NB4 (cell line): ENCODE measurements around the gene PLA2G4E.

Experiments
- DNase-seq: peaks from one replicate; pipeline ENCODE4 v3.0.0; 2010; ENCODE audit warnings: low read depth
- H3K4me3 ChIP-seq: one replicate; pipeline ENCODE4 v1.5.1; 2011; ENCODE audit warnings: mild to moderate bottlenecking, low read depth, low read length, moderate library complexity
- MYC ChIP-seq: IDR thresholded peaks from 2 replicates; pipeline ENCODE4 v1.6.1; 2011; ENCODE audit warnings: low read depth, low read length
- POLR2A ChIP-seq: IDR thresholded peaks from 2 replicates; pipeline ENCODE4 v1.6.1; 2011; ENCODE audit warnings: mild to moderate bottlenecking; ENCODE audit not compliant: insufficient read length; ENCODE audit errors: extremely low read depth
- TF ChIP-seq, protein P1 (sequence below): IDR thresholded peaks from one replicate; pipeline ENCODE4 v1.5.1; 2012; ENCODE audit warnings: low read depth, low read length
- TF ChIP-seq, protein P2 (sequence below): IDR thresholded peaks from 2 replicates; pipeline ENCODE4 v1.6.1; 2011; ENCODE audit warnings: low read depth, low read length

PLA2G4E gene

DNA sequence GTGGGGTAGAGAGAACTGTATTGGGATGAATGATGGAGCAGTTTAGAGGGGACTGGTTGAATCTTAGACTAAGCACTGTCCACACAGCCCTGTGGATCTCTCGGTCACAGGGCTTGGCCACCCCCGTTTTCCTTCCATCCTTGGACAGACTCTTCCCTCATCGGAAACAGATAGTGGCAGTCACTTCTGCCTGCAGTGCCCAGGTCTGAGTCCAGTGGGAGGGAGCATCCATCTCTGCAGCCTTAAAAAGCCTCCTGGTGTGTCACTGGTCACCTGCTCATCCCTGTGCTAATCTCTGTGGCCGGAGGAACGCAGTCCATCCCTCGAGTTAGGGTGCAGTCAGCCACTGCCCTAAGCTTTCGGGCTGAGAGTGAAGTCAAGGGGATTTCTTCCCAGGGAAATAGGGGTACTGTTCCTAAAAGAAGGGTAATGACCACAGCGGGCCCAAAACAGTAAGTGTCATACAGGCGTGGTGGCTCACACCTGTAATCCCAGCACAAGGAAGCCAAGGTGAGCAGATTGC lies 41.5 kb upstream of the PLA2G4E start:
- TF ChIP-seq, protein P1, sequence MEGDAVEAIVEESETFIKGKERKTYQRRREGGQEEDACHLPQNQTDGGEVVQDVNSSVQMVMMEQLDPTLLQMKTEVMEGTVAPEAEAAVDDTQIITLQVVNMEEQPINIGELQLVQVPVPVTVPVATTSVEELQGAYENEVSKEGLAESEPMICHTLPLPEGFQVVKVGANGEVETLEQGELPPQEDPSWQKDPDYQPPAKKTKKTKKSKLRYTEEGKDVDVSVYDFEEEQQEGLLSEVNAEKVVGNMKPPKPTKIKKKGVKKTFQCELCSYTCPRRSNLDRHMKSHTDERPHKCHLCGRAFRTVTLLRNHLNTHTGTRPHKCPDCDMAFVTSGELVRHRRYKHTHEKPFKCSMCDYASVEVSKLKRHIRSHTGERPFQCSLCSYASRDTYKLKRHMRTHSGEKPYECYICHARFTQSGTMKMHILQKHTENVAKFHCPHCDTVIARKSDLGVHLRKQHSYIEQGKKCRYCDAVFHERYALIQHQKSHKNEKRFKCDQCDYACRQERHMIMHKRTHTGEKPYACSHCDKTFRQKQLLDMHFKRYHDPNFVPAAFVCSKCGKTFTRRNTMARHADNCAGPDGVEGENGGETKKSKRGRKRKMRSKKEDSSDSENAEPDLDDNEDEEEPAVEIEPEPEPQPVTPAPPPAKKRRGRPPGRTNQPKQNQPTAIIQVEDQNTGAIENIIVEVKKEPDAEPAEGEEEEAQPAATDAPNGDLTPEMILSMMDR = no peak
- TF ChIP-seq, protein P2, sequence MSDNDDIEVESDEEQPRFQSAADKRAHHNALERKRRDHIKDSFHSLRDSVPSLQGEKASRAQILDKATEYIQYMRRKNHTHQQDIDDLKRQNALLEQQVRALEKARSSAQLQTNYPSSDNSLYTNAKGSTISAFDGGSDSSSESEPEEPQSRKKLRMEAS = no peak
- no peak for TF ChIP-seq POLR2A
- no peak for TF ChIP-seq MYC
- no peak overlapping the region for H3K4me3 ChIP-seq
- no peak for DNase-seq

DNA sequence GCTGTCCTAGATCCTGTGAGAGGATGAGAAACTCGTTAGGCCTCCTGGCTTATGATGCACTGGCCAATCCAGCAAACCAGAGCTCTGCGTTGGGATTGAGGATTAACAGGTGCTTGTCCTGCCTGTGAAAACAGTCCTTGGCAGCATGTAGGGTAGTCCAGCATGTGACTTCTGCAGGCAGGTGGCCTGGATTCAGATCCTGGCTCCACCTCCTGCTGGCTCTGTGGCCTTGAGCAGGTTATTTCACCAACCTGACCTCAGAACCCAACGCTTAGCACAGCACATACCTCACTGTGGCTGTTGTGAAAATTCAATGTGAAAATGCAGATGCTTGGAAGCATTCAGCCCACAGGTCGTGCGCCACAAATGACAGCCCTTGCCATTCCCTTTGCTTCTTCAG lies 40.0 kb upstream of the PLA2G4E start:
- DNase-seq = no peak
- no peak overlapping the region for H3K4me3 ChIP-seq
- TF ChIP-seq, protein P1 = no peak
- TF ChIP-seq, protein P2 = no peak
- TF ChIP-seq MYC (no peak), POLR2A (no peak)

DNA sequence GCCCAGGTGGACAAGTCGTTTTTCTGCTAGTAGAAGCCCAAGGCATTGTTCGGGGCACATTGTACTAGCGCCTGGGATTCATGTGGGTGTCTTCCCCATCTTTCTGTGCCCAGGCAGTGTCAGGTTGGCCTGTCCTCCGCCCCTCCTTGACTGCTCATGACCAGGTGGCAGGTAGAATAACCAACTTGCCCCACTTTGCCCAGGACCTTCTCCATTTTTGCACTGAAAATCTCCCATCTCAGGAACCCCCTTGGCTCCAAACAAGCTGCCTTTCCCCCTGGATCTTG lies 39.6 kb upstream of the PLA2G4E start:
- H3K4me3 ChIP-seq = no peak overlapping the region
- TF ChIP-seq MYC = no peak
- no peak for TF ChIP-seq POLR2A
- TF ChIP-seq, protein P2 = no peak
- TF ChIP-seq, protein P1 = no peak
- no peak for DNase-seq

DNA sequence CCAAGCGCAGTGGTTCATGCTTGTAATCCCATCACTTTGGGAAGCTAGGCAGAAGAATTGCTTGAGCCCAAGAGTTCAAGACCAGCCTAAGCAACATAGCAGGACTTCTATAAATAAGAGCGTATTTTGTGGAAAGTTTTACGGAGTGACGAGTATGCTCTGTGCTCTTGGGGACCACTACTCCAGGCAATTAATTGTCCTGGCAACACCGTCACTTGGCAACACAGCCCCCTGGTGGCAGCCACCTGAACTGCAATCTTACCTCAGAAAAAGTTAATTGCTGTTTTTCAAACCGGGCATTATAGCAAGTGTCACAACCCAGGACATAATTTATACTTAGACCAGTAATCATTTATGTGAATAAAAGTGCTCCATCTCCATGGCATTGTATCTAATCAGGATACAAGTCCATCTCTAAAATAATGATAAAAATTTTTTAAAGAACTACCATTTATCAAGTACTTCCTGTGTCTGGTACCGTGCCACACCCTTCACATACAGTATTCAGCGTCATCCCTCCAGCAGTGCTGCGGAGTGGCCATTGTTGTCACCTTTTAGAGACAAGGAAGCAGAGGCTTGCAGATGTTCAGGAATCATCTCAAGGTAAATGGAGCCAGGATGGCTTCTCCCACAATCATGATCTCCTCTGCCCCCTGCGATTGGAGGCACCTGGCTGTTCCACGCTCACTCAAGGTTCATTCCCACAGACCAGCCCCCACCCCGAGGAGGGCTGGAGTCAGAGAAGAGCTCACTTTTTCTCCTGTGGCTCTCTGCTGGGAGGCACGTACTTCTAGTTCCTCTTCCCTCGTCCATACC lies 39.0 kb upstream of the PLA2G4E start:
- no peak overlapping the region for H3K4me3 ChIP-seq
- peak; percentile 65 for DNase-seq
- no peak for TF ChIP-seq MYC
- TF ChIP-seq, protein P2 = 0 out of 2 replicates have a peak, but pooled peaks have one; percentile 19
- TF ChIP-seq, protein P1 = peak; percentile 89
- TF ChIP-seq POLR2A = no peak

DNA sequence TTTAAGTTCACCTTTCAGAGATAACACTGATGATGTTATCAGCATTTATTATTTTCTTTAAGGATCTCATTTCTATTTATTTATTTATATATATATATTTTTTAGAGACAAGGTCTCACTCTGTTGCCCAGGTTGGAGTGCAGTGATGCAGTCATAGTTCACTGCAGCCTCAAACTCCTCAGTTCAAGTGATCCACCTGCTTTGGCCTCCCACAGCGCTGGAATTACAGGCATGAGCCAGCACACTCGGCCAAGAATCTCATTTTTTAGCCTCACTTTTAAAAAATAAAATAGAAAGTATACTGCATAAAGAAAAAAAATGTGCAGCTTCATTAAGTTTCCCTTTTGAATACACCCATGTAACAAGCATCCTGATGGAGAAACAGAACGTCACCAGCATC lies 37.9 kb upstream of the PLA2G4E start:
- TF ChIP-seq POLR2A (no peak), MYC (no peak)
- TF ChIP-seq, protein P2 = no peak
- no peak for DNase-seq
- no peak overlapping the region for H3K4me3 ChIP-seq

DNA sequence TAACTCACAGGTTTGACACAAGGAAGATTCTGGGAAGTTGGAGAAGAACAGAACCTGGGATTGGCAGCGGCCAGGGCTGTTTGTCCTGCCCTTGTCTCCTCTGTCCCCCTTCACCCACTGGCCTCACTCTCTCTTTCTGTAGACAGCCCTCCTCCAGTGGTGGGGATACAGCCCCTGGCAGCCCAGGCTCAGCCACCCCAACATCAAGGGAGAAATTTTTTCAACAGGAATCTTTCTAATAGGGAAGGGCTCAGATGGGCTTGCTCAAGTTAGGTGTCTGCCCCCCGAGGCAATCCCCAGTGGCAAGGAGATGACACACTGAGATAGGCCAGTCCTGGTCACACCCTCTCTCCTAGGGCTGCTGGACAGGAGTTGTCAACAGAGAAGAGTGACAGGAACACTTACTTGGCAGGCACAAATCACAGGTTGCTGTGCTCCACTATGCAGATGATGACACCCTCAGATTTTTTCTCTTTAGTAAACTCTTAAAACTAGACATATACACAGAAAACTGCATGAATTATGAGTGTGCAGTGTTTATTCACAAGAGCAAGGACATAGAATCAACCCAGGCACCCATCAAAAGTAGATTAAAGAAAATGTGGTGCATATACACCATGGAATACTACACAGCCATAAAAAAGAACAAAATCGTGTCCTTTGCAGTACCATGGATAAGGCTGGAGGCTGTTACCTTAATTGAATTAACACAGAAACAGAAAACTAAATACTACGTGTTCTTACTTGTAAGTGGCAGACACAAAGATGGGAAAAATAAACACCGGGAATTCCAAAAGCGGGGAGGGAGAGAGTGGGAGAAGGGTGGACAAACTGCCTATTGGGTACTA lies 37.2 kb upstream of the PLA2G4E start:
- TF ChIP-seq MYC (no peak), POLR2A (no peak)
- TF ChIP-seq, protein P1 = no peak
- TF ChIP-seq, protein P2 = no peak
- no peak for DNase-seq
- H3K4me3 ChIP-seq = peak overlapping the region; percentile 57
